NCI-H82 treated with DMSO at 0.1 percent for 48 hours (cell line): ENCODE data around the gene ZMIZ1.

Source experiments
- DNase-seq: peaks from one replicate; lab custom pipeline; 2025; ENCODE audit not compliant: unreplicated experiment; lab: John Stamatoyannopoulos, UW

ZMIZ1 gene

DNA sequence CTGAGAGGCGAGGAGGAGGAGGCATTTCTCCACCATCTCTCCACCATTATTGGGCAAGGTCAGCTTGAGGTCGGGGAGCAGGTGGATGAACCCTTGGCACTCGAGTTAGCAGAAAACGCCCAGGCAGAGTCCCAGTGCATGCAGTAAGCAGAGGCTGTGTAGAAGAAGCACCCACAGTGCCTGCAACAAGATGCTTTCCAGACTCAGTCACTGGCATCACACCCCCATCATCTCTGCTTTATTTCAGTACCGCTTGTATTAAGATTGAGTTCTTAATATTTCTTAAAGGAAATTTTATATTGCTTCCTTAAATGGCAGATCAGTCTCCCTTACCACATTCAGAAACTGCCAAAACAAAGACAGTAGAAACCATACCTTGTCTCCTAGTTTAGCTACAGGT, 156.2 kb downstream of the ZMIZ1 start:
- no peak for DNase-seq

DNA sequence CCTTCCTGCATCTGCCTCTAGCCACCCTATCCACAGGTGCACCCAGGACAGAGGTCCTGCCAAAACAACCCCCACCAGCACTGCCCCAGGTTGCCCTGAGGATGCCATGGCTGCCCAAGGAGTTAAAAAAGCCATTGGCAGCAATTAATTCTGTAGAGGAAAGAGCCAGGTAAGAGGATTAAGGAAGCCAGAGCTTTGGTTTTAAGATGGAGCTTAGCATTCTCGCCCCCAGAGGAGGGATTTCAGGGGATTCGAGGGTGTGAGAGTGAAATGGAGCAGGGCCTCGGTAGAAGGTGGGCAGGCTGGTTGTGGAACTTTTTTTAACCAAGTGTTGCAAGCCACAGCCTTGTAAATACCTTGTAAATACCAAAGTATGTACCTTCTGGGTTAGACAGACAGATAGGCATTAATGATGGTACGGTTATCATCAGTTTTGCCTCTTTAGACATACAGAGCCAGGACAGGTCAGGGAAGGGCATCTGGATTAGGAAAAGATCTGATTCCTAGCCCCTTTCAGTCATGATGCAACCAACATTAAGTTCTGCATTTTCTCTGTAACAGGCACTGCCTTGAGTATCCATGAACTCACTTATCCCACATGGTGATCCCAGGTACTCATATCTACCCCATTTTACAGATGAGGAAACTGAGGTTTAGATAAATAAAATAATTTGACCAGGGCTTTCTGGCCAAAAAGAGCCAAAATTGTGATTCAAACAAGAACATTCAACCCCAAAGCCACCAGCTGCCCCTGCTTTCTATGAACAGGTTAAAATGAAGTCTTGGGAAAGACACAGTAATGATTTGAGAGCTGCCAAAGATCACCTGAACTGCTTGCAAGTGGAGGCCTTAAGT, 157.9 kb downstream of the ZMIZ1 start:
- DNase-seq: peak; percentile 64

DNA sequence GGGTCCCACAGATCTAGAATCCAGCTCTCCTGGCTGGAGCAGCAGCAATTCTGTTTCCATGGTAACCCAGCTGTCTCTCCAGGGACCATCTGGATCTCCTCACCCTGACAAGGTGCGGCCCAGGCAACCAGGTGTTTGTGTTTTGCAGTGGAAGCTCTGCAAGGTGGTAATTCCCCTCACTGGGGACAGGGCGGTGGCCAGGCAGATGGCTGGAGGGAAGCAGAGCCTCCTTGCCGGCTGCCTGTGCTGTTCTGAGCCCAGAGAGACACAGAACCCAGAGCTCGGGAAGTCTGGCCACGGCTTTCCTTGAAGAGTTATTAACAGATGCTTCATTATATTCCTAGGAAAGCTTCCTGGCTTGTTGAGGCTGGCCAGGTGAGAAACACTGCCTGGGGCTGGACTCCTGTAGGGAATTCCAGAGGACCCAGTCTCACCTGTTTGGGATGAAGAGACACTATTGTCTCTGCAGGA, 160.3 kb downstream of the ZMIZ1 start:
- DNase-seq: peak; percentile 3

DNA sequence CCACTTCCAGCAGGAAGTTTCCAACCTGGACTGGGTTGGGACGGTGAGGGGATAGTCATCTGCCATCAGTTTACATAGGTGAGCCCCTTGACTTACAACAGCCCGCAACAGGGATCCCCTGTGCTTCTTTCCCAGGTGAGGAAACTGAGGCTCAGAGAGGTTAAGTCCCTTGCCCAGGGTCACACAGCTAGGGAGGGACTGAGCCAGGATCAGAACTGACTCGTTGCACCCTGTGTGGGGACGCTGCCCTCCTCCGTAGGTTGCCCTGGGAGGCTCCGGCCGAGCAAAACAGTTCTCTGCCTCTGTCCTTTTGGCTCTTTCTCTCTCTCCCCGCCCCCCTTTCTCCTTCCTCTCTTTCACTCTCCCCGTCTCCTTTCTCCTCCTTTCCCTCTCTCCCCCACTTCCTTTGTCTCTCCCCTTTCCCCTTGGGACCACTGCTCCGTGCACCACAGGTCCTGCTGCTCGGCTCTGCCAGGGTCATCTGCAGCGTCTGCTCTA, 161.1 kb downstream of the ZMIZ1 start:
- no peak for DNase-seq

DNA sequence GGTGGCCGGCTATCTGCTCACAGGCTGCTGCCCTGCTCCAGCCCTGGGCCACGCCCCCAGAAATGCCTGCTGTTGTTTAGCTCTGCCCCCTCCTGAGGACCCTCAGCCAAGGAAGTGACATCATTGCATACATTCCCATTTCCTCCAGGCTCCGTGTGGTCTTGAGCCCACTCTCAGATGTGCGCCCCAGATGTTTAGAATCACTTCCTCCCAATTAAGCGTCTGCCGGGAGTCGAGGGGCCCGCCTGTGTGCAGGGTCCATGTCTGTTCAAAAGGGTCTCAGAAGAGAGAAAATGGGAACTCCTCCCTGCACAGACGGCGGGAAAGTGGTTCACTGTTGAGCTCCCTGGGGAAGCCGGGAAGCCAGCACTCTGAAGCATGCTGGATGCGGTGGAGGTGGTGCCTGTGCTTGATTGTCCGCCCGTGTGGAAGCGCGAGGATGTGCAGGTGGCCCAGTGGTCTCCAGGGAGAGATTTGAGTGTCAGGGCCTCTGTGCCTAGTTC, 161.6 kb downstream of the ZMIZ1 start:
- DNase-seq: no peak

DNA sequence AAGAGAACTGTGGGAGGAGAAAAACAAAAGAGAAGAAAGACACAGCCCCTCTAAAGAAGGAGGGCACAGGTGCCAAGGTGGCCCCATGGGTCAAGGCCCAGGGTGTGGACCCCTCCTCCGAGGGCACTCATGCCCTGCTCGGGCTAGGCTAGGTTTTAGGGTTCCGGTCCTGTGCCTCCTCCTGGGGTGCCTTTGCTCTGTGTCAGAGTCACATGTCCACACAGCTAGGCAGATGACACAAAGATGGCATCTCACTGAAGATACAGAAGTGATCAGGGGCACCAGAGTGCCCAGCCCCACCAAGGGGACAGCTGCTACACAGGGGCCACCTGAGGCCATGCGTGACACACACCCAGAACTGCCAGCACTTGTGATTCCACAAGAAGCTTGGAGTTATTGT, 162.1 kb downstream of the ZMIZ1 start:
- DNase-seq: no peak

DNA sequence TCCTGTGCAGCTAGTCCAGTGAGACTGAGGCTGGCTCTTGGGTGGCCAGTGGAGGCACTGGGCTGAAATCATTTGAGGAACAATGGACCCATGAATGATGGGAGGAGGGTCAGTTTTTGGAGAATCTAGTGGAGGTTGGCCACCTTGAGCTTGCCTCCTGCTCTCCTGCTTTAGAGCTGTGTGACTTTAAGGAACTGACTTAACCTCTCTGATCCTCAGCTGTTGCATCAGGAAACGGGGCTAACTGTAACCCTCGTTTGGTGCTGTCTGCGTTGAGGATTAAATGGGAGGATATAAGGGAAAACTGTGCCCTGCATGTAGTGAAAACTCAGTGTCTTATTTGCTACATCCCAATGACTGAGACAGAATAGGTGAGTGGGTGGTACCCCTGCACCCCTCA, 163.1 kb downstream of the ZMIZ1 start:
- no peak for DNase-seq

DNA sequence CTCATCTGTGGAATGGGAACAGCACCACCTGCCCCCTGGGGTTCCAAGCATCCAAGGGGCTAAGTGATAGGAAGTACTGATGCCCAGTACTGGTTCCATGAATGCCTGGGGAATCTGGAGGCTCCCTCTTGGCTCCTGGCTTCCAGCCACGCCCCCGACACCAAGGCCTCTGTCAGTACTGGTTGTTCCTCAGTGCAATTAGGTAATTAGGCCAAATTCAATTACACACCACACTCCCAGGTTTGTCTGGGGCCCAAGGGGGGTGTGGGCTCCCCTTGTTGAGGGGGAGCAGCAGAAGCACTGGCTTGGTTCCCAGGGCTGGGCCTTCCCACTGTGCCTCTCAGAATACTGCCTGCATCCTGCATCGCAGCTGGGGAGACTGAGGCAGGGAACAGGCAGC, 164.1 kb downstream of the ZMIZ1 start:
- no peak for DNase-seq

DNA sequence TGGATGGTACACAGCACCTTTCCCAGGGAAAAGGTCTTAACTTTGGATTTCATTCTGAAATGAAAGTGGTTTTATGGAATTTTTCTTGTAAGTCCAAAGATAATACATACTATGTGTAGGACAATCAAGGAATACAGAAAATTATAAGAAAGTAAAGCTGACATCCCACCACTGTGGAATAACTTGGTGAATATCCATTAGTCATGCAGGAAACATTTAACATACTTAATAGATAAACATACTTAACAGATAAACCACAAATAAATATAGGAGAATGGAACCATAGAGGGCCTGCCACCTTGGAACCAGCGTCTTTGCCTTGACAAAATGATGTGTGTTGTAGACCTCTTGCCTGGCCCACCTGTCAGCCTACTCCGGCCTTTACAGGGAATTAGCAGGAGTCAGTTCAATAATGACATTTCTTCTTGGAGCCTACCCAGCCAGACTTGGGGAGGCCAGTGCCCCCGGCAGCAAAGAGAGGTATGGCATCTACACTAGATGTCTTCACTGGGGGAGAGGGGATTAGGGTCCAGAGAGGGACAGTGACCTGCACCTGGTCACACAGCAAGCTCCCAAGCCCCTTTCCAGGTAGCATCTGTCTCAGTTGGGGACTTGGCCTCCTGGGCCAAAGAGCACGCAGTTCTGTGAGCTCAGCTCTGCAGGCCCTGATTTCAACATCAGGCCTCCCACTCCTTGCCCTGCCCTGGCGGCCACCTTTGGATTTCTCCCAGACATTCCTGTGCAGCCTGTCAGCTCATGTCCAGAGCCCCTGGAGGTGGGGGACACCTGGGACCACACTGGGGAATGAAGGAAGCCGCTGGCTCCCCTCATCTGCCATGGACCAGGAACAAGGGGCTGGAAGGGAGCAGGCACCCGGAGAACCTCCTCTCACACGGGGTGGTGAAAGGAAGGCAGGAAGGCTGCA, 165.9 kb downstream of the ZMIZ1 start:
- DNase-seq: no peak

DNA sequence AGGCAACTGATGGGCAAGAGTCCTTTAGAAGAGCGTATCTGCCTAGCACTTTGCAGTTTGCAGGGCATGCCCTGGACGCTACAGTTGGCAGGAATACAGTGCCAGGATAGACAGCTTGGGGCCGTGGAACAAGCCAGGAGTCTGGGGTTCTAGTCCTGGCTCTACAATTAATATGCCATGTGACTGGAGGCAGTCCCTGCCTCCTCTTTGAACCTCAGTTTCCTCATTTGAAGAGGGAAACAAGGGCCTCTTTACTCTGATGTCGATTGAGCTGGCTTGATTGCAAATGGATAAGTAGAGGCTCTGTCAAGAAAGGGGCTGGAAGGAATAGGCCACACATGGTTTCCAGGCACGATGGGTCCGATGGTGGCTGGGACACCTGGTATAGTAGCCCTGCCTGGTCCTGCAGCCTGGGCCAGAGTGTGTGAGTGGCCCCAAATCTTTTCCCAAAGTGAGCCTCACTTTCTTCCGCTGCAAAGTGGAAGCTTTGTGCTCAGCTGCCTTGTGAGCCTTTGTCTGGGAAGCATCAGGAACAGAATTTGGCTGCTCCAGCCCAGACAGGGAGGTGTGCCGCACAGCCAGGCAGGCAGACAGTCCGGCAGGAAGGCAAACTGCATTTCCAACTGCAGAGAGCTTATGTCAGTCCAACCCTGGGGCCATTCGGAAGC, 167.1 kb downstream of the ZMIZ1 start:
- DNase-seq: no peak

DNA sequence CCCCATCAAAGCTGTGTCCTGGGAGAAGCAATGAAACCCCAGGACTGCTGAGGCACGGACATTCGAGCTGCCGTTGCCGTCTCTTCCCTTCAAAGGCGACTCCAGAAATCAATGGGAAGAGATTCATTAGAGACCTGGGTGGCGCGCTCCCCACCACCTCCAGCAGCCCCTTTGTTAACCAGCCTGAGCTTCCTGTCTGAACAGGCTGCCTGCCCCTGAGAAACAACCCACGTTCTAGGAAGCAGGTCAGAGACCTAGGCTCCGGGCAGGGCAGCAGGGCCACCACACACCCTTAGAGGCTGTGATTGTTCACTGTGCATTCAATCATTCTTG, 167.6 kb downstream of the ZMIZ1 start:
- no peak for DNase-seq

DNA sequence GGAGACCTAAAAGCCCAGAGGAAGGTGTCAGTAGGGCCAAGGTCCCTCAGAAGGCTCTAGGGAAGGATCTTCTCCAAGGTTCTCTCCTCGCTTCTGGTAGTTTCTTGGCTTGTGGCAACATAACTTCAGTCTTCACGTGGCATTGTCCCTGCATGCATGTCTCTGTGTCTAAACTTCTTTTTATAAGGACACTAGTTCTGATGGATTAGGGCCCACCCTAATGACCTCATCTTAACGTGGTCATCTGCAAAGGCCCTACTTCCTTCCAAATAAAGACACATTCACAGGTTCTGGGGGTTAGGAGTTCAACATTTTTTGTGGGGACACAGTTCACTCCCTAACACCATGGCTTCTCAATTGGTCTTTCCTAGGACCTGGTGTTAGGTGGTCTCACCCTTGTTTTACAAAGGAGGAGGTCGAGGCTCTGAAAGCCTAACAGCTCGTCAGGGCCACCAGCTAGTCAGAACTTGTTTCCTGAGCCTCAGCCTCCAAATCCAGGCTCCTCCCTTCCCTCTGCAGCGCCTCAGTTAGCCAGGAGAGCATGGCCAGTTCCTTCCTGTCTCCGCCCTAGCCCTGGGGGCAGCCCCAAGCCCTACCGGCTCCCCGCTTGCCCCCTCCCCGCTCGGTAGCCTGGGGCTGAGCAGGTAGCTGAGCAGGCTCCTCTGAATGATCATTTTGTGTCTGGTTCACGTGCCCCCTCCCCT, 168.8 kb downstream of the ZMIZ1 start:
- no peak for DNase-seq

DNA sequence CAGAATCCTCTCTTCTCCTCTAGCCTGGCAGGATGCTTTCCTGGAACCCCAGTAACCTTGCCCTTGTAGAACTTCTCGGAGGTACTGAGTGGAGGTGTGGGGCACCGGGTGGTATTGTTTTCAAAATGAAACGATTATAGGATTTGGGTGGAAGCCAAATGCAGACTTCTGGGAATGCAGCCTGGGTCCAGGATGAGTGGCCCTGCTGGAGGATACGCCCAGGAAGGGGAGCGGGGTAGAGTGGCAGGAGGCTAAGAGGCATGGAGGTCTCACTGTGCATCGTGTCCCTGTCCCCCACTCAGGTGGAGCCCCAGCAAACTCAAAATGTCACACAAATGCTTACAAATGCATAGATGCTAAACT, 169.4 kb downstream of the ZMIZ1 start:
- DNase-seq: no peak

DNA sequence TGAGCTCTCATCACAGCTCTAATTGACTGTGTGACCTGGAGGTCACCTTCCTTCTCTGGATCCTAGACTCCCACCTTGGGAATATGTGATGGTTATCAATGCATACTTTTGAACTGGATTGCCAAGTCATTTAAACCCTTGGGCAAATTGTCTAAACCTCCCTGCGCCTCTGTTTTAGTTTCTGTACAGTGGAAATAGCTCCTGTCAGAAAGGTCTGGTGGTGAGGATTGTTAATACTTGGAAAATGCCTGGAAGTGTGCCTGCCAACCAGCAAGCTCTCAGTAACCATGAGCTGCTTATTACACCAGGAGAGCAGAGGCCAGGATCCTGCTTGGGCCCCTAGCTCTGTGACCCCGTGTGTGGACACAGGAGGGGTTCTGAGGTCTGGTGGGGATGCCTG, 169.8 kb downstream of the ZMIZ1 start:
- DNase-seq: no peak

DNA sequence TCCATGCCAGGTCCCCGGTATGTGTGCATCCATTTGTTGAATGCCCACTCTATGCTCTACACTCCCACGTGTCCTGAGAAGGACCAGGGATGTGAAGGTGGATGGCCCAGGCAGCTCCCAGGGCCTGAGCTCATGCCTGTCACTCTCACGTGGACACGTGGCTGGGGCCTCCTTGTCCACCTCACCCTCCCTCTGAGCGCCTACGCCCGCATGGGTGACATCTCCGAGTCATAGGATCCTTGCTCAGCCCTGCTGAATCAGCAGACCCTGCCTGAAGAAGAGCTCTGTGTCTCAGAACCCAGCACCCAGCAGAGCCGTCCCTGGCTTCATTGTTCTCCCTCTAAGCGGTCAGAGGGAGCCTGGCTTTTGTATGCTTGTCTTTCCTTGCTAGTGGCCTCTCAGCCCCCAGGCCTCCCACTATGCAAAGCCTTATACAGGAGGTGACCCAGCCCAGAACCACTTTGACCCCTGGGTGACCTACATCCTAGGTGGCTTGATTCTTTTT, 170.6 kb downstream of the ZMIZ1 start:
- no peak for DNase-seq

DNA sequence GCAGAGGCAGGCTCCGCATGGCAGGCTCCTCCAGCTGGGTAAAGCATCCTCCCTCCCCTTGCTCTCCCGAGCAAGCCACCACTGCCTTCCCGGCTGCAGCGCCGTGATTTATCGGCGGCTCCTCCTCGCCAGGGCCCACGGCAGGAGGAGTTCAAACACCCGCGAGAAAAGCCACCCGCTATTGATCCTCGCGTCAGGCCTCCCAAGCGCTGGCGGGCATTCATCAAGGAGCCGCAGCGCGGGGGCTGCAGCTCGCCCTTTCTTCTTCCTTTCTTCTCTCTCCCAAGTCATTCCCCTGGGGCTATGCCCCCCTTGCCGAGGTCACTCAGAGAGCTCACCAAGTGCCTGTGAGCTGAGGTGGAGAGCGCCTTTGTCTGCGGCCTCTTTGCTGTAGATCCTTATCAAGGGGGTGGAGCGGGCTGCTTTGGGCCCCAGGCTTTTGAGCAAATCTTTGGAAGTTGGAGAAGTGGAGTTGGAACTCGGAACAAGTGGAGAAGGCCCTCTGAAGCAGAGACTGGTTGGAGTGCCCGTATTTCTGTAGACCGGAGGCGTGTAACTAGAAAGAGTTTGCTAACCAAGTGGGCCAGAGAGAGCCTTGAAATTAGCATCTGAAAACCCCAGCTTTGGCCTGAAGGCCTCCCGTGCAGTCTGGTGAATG, 171.3 kb downstream of the ZMIZ1 start:
- no peak for DNase-seq

DNA sequence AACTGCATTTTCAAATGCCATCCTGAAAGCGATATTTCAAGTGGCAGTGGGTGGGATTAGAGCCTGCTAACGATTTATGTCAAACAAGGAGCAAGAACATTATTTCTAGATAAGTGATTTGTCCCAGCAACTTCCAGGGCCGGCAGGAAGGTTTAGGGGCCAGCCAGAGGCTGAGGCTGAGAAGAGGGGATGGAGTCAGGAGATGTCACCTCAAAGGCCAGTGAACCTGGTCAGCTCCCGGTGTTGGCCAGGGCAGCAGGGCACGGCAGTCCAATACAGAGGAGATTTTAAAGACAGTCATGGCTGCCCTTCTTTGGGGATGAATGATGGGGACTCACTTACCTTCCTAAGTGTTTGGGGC, 172.8 kb downstream of the ZMIZ1 start:
- no peak for DNase-seq

DNA sequence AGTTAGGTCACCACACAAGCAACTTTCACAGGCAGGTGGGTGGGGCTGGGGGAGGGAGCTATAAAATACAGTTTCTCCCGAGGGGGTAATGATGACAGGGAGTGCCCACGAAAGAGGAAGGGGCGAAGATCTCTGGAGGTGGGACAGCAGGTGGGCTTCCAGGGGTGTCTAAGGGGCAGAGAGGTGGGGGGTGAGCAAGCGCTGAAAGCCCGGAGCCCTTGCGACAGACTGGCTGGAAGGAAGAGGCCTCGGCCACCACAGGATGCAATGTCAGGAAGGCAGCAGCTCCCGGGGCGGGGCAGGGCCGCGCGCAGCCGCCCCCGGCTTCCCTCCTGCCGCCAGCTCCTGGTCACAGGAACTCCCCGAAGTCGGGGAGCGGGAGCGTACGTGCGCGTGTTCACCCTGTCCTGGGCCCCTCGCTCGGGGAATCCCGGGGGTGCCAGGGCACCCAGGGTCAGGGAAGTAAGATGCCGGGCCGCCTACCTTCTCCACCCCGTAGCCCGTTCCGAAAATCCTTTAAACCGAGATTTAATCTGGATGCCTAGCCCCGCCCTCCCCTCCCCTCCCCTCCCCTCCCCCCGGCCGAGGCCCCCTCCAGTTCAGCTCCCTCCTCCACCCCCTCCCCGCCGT, 173.3 kb downstream of the ZMIZ1 start:
- no peak for DNase-seq

DNA sequence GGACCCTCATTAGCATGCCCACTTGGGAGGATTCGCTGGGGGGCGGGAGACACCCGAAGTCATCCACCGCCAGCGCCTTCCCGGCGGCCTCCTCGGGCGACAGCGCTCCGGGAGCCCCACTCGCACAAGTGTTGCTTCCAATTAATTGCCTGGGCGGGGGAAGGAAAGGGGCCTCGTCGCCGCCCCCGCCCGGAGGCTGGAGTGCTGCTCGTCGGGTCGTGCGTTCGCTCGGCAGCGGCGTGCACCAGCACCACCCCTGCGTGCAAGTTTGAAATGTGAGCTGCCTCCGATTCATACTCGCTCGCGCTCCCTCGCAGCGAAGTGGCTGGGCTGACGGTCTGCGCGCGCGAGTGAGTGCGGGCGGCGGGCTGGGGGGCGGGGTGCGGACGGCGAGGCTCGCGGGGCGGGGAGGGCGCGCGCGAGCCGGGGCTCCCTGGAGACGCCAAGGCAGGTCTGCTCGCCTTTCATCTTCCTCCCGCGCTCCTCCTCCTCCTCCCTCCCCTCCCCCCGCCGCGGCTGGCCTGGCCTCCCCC, 173.9 kb downstream of the ZMIZ1 start:
- DNase-seq: no peak
